KBM-7 (cell line): ENCODE data around the gene THEMIS.
A peak's percentile ranks its signal among the peaks of the same experiment; 100 is the strongest.
"Not testable (repeated sequence)": the region's sequence is repeated elsewhere in the genome, so short reads cannot be mapped to it uniquely, and the experiment has no call there.

Experiments
- DNase-seq: peaks from one replicate; pipeline ENCODE4 v3.0.0-alpha.2; 2015
- in situ Hi-C: fragments of 300-500 bp; cut with MboI; formaldehyde crosslinking; loops from 2 replicates; pipeline ENCODE4 v1.14.3; 2020; ENCODE audit warnings: low sequenced_read_pairs, low pct_unique_long_range_greater_than_20kb, mixed read lengths

Gene THEMIS

GRCh38 chr6:127762284-127762683 lies 138.6 kb downstream of the THEMIS start:
- DNase-seq: no peak
- in situ Hi-C loops: no loop called here

- in situ Hi-C loops: no loop called here
- DNase-seq: no peak
Measured at GRCh38 chr6:127761084-127761483, 139.8 kb downstream of the THEMIS start.

- no peak for DNase-seq
- in situ Hi-C loops: no loop called here
Measured at GRCh38 chr6:127749095-127749494, 151.8 kb downstream of the THEMIS start.

- DNase-seq: no peak
- in situ Hi-C loops: no loop called here
Measured at GRCh38 chr6:127748290-127748689, 152.6 kb downstream of the THEMIS start.

- in situ Hi-C loops: no loop called here
Measured at GRCh38 chr6:127738423-127738822, 162.4 kb downstream of the THEMIS start.

GRCh38 chr6:127737768-127738167 lies 163.1 kb downstream of the THEMIS start:
- in situ Hi-C loops: no loop called here
- DNase-seq: no peak

More at GRCh38 chr6:127738423-127738822, 162.4 kb downstream of the THEMIS start:
- DNase-seq: no peak

GRCh38 chr6:127737009-127737486 lies 163.8 kb downstream of the THEMIS start:
- peak; percentile 61 for DNase-seq
- in situ Hi-C loops: no loop called here

- no peak for DNase-seq
- in situ Hi-C loops: no loop called here
Measured at GRCh38 chr6:127732927-127733326, 167.9 kb downstream of the THEMIS start.

- in situ Hi-C loops: no loop called here
- DNase-seq: no peak
Measured at GRCh38 chr6:127727260-127727953, 173.5 kb downstream of the THEMIS start.

GRCh38 chr6:127725821-127726220 lies 175.0 kb downstream of the THEMIS start:
- in situ Hi-C loops: no loop called here
- DNase-seq: no peak

GRCh38 chr6:127718694-127719093 lies 182.2 kb downstream of the THEMIS start:
- no peak for DNase-seq
- in situ Hi-C loops: no loop called here

- in situ Hi-C loops: no loop called here
- no peak for DNase-seq
Measured at GRCh38 chr6:127717384-127717783, 183.5 kb downstream of the THEMIS start.

GRCh38 chr6:127716465-127716864 lies 184.4 kb downstream of the THEMIS start:
- DNase-seq: no peak
- in situ Hi-C loops: no loop called here

GRCh38 chr6:127710668-127711067 lies 190.2 kb downstream of the THEMIS start:
- in situ Hi-C loops: no loop called here
- DNase-seq: no peak

GRCh38 chr6:127706216-127706615 lies 194.6 kb downstream of the THEMIS start:
- no peak for DNase-seq
- in situ Hi-C loops: no loop called here

- DNase-seq: no peak
- in situ Hi-C loops: no loop called here
Measured at GRCh38 chr6:127695108-127695507, 205.8 kb downstream of the THEMIS start.

GRCh38 chr6:127691146-127691545 lies 209.7 kb downstream of the THEMIS start:
- DNase-seq: no peak
- in situ Hi-C loops: no loop called here

- in situ Hi-C loops: no loop called here
- no peak for DNase-seq
Measured at GRCh38 chr6:127690588-127690987, 210.3 kb downstream of the THEMIS start.

- peak; percentile 3 for DNase-seq
- in situ Hi-C loops: no loop called here
Measured at GRCh38 chr6:127690092-127690491, 210.8 kb downstream of the THEMIS start.

- in situ Hi-C loops, DNase-seq: not testable (repeated sequence)
Measured at GRCh38 chr6:127687490-127687889, 213.4 kb downstream of the THEMIS start.

- no peak for DNase-seq
- in situ Hi-C loops: no loop called here
Measured at GRCh38 chr6:127686084-127686483, 214.8 kb downstream of the THEMIS start.
